H1 (cell line): ENCODE measurements around the gene CAPZB. TPM values are rescaled to one million over a fixed set of nuclear protein-coding genes. Genes with fewer than 3 reads are reported as not detected.

Experiments used
- CTCF ChIA-PET: fragments of 300-600 bp; sonication (Branson Sonifier 250); formaldehyde crosslinking; loops from one replicate; lab custom pipeline; 2021; ENCODE audit not compliant: partially characterized antibody; lab: Charles Lee
- POLR2A ChIA-PET: fragments of 300-600 bp; sonication (Branson Sonifier 250); formaldehyde crosslinking; loops from one replicate; lab custom pipeline; 2021; ENCODE audit warnings: inconsistent platforms; ENCODE audit not compliant: partially characterized antibody; lab: Charles Lee
- DNase-seq, 2 experiments: peaks; one replicate each; pipeline versions ENCODE4 v3.0.0 to v3.0.0-alpha.2; 2010 to 2022; ENCODE audit warnings: low spot score in 2 of 2, low read depth in 1 of 2, mixed read lengths in 1 of 2
- FAIRE-seq: peaks from 2 replicates; lab custom pipeline; 2011; peaks lifted over from hg19 to GRCh38; lab: Jason Lieb, UNC
- H2AFZ ChIP-seq: 2 replicates; pipeline ENCODE4 v1.8.1; 2012; ENCODE audit warnings: low read length, inconsistent platforms
- H2AK5ac ChIP-seq: 2 replicates; pipeline ENCODE4 v1.6.1; 2013; ENCODE audit warnings: low read depth, low read length
- H2BK120ac ChIP-seq: replicated peaks from 2 replicates; pipeline ENCODE3; 2013; ENCODE audit warnings: low read depth, low read length, inconsistent platforms
- H2BK12ac ChIP-seq: 2 replicates; pipeline ENCODE4 v1.6.1; 2013; ENCODE audit warnings: low read depth, low read length
- H2BK15ac ChIP-seq: 2 replicates; pipeline ENCODE4 v1.6.1; 2013; ENCODE audit warnings: low read length
- H2BK20ac ChIP-seq: 2 replicates; pipeline ENCODE4 v1.6.1; 2013; ENCODE audit warnings: low read length
- H2BK5ac ChIP-seq: 2 replicates; pipeline ENCODE4 v1.6.1; 2013; ENCODE audit warnings: low read depth, low read length
- H3K14ac ChIP-seq: 2 replicates; pipeline ENCODE4 v1.6.1; 2013; ENCODE audit warnings: inconsistent platforms; ENCODE audit not compliant: insufficient read length
- H3K18ac ChIP-seq: 2 replicates; pipeline ENCODE4 v1.6.1; 2013; ENCODE audit warnings: low read length; ENCODE audit errors: extremely low read depth
- H3K23ac ChIP-seq: 2 replicates; pipeline ENCODE4 v1.6.1; 2013; ENCODE audit warnings: inconsistent platforms; ENCODE audit not compliant: insufficient read length
- H3K23me2 ChIP-seq: 2 replicates; pipeline ENCODE4 v1.6.1; 2013; ENCODE audit warnings: low read depth, low read length
- H3K27ac ChIP-seq: 2 replicates; pipeline ENCODE4 v1.6.1; 2011; ENCODE audit warnings: low read depth, low read length, inconsistent platforms
- H3K27me3 ChIP-seq, 4 experiments: replicated peaks in 1 of 4; 1 replicate in 1 of 4; 2 replicates in 3 of 4; pipeline versions ENCODE4 v1.6.1 to v1.8.1; 2011 to 2013; ENCODE audit warnings: low read length in 3 of 4, mild to moderate bottlenecking in 3 of 4, inconsistent platforms in 2 of 4, mixed read lengths in 2 of 4, moderate library complexity in 1 of 4; ENCODE audit not compliant: control insufficient read depth in 3 of 4, insufficient read depth in 3 of 4; ENCODE audit errors: extremely low read depth in 1 of 4
- H3K36me3 ChIP-seq, 4 experiments: 2 replicates each; pipeline versions ENCODE4 v1.6.1 to v1.8.1; 2011 to 2013; ENCODE audit warnings: mild to moderate bottlenecking in 4 of 4, low read length in 3 of 4, moderate library complexity in 2 of 4, control low read depth in 1 of 4, inconsistent platforms in 1 of 4; ENCODE audit not compliant: insufficient read depth in 4 of 4, control insufficient read depth in 2 of 4
- H3K4ac ChIP-seq: replicated peaks from 2 replicates; pipeline ENCODE3; 2013; ENCODE audit warnings: low read length, low read depth, mixed read lengths, inconsistent platforms; ENCODE audit not compliant: insufficient read length
- H3K4me1 ChIP-seq, 4 experiments: replicated peaks in 1 of 4; 1 replicate in 1 of 4; 2 replicates in 3 of 4; pipeline versions ENCODE4 v1.6.1 to v1.8.1; 2011 to 2013; ENCODE audit warnings: low read length in 3 of 4, inconsistent platforms in 2 of 4, mixed read lengths in 1 of 4; ENCODE audit not compliant: insufficient read depth in 4 of 4, control insufficient read depth in 3 of 4
- H3K4me2 ChIP-seq, 2 experiments: 2 replicates each; pipeline versions ENCODE4 v1.6.1 to v1.8.1; 2011 to 2013; ENCODE audit warnings: low read depth in 2 of 2, low read length in 2 of 2, control low read depth in 1 of 2, inconsistent platforms in 1 of 2, mild to moderate bottlenecking in 1 of 2; ENCODE audit not compliant: insufficient read depth in 1 of 2
- H3K4me3 ChIP-seq, 4 experiments: fragments of 200-600, 300-600 bp in 1 of 4; sonication (generic), shearing (Covaris generic), sonication (Bioruptor Twin) in 1 of 4; 2 replicates each; pipeline versions ENCODE4 v1.5.1 to v1.8.1; 2011 to 2016; ENCODE audit warnings: low read length in 4 of 4, low read depth in 3 of 4, control low read depth in 2 of 4, inconsistent platforms in 2 of 4, mild to moderate bottlenecking in 2 of 4, mixed read lengths in 1 of 4, moderate library complexity in 1 of 4; ENCODE audit not compliant: insufficient read depth in 2 of 4; ENCODE audit errors: extremely low read depth in 1 of 4
- H3K56ac ChIP-seq: replicated peaks from 2 replicates; pipeline ENCODE3; 2013; ENCODE audit warnings: low read depth, mild to moderate bottlenecking, mixed read lengths, low read length, inconsistent platforms; ENCODE audit not compliant: insufficient read length
- H3K79me1 ChIP-seq: 2 replicates; pipeline ENCODE4 v1.6.1; 2013; ENCODE audit warnings: low read depth, low read length, control low read depth
- H3K79me2 ChIP-seq, 2 experiments: 2 replicates each; pipeline versions ENCODE4 v1.6.1 to v1.8.1; 2012 to 2013; ENCODE audit warnings: low read length in 2 of 2, mild to moderate bottlenecking in 2 of 2, inconsistent platforms in 1 of 2; ENCODE audit not compliant: insufficient read depth in 2 of 2, control insufficient read depth in 1 of 2
- H3K9ac ChIP-seq, 4 experiments: replicated peaks in 1 of 4; 1 replicate in 1 of 4; 2 replicates in 3 of 4; pipeline versions ENCODE4 v1.6.1 to v1.8.1; 2011 to 2013; ENCODE audit warnings: low read depth in 3 of 4, low read length in 3 of 4, control low read depth in 2 of 4, mild to moderate bottlenecking in 2 of 4, moderate library complexity in 2 of 4, inconsistent platforms in 1 of 4; ENCODE audit errors: extremely low read depth in 1 of 4
- H3K9me3 ChIP-seq, 2 experiments: 2 replicates each; pipeline versions ENCODE4 v1.6.1 to v1.8.1; 2012 to 2013; ENCODE audit warnings: mild to moderate bottlenecking in 2 of 2, moderate library complexity in 2 of 2, control low read depth in 1 of 2, inconsistent platforms in 1 of 2, low read depth in 1 of 2, low read length in 1 of 2, mixed read lengths in 1 of 2; ENCODE audit not compliant: insufficient read depth in 2 of 2
- H4K20me1 ChIP-seq, 2 experiments: replicated peaks in 1 of 2; 2 replicates each; pipeline versions ENCODE3 to v1.8.1; 2011 to 2013; ENCODE audit warnings: inconsistent platforms in 2 of 2, low read length in 2 of 2, mild to moderate bottlenecking in 1 of 2; ENCODE audit not compliant: insufficient read depth in 2 of 2, control insufficient read depth in 1 of 2
- H4K5ac ChIP-seq: 2 replicates; pipeline ENCODE4 v1.6.1; 2013; ENCODE audit warnings: low read length, low read depth, mixed read lengths, inconsistent platforms; ENCODE audit not compliant: insufficient read length
- H4K8ac ChIP-seq: 2 replicates; pipeline ENCODE4 v1.8.0; 2013; ENCODE audit warnings: mild to moderate bottlenecking, moderate library complexity, low read length, inconsistent platforms; ENCODE audit not compliant: insufficient read depth; ENCODE audit errors: extremely low read depth
- H4K91ac ChIP-seq: replicated peaks from 2 replicates; pipeline ENCODE3; 2013; ENCODE audit warnings: low read length, mixed read lengths, inconsistent platforms; ENCODE audit not compliant: insufficient read length
- ASH2L ChIP-seq: fragments of 200-600, 300-600 bp; sonication (generic); IDR thresholded peaks from one replicate; pipeline ENCODE4 v1.7.1; 2017; ENCODE audit warnings: low read length
- PHF8 ChIP-seq: fragments of 200-600 bp; sonication (generic); conservative IDR thresholded peaks from 2 replicates; pipeline ENCODE4 v1.7.1; 2012; ENCODE audit warnings: low read depth, mild to moderate bottlenecking, inconsistent platforms, low read length, moderate library complexity
- YY1 ChIP-seq: IDR thresholded peaks from 2 replicates; pipeline ENCODE4 v1.6.1; 2011; ENCODE audit warnings: low read depth, mild to moderate bottlenecking, low read length
- WGBS, 2 experiments: shearing (Covaris generic) in 1 of 2; methylation state at CpG; one replicate each; pipeline versions ENCODE4 v1.1.6 to v1.1.7; 2013 to 2015; ENCODE audit warnings: low lambda C conversion rate in 2 of 2, mixed read lengths in 2 of 2, inconsistent platforms in 1 of 2, low coverage in 1 of 2, missing lambda C conversion rate in 1 of 2; ENCODE audit not compliant: insufficient replicate concordance in 2 of 2, insufficient coverage in 1 of 2, insufficient read length in 1 of 2; ENCODE audit errors: extremely low coverage in 1 of 2, missing lambda C conversion rate in 1 of 2; 5-methylcytosine and 5-hydroxymethylcytosine counted together
- polyA plus RNA-seq, 7 experiments: library from polyadenylated mRNA; depleted of rRNA in 3 of 7; stranded (reverse) in 5 of 7; unstranded in 2 of 7; fragments of >200 nt in 5 of 7; fragments of 200-250 nt in 2 of 7; gene quantifications; 1 replicate in 5 of 7; 2 replicates in 1 of 7; 4 replicates in 1 of 7; pipeline versions ENCODE4 v1.2.1 to v1.2.3, GENCODE V29; 2011 to 2013; ENCODE audit warnings: missing spikeins in 2 of 7, mixed read lengths in 2 of 7
- total RNA-seq: library from RNA; stranded (reverse); fragmentation: NEBNext Ultra II Directional; extraction: Animal tissue kit (Norgen Biotek cat#: 25700); gene quantifications from 2 replicates; pipeline ENCODE4 v1.2.1, GENCODE V29; 2021

Gene CAPZB
- total and polyA plus RNA-seq, 2 of the 8 experiments (the other 6 are each of a cell fraction or from before 2014, with no cell fraction given), result 162 to 371 TPM

DNA sequence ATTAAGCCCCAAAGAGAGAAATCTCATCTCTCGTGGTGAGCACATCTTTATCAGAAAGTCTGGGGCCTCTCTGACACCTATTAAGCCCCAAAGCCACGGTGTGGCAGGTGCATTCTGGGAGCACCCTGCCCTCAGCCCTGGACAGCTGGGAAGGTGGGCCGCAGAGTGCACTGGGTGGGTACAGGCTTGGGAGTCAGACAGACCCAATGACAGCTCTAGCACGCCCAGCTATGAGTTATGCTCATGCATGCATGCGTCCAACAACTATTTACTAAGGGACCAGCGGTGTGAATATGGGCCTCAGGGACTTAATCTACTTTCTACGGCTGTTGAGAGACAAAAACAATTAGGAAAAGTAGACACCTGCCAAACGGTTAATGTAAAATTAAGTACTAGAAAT is 126.6 kb downstream of the CAPZB start:
- no peak overlapping the region for H3K27ac ChIP-seq
- peaks cover 0 to 18% of the 10 kb centered on the region in 2 experiments; a peak in 2 of 4 replicates for H3K79me2 ChIP-seq
- H3K4me3 ChIP-seq, result no peak overlapping the region
- H2BK20ac ChIP-seq, result no peak overlapping the region
- TF ChIP-seq PHF8 (no peak), ASH2L (no peak), YY1 (no peak)
- H3K27me3 ChIP-seq, result no peaks in the 10 kb centered on the region
- H4K8ac ChIP-seq, result no peak overlapping the region
- H2BK5ac ChIP-seq, result no peak overlapping the region
- no peak overlapping the region for H2BK120ac ChIP-seq
- peaks cover 3 to 22% (median 11%) of the 10 kb centered on the region in 4 experiments; a peak in 5 of 8 replicates for H3K36me3 ChIP-seq
- H3K9ac ChIP-seq, result no peak overlapping the region
- H4K20me1 ChIP-seq, result peaks cover 17 to 20% of the 10 kb centered on the region in 2 experiments
- DNase-seq (no peak), FAIRE-seq (no peak)
- peaks cover 9% of the 10 kb centered on the region for H3K79me1 ChIP-seq
- no peaks in the 10 kb centered on the region for H3K23me2 ChIP-seq
- no peak overlapping the region for H3K14ac ChIP-seq
- H2BK12ac ChIP-seq, result no peak overlapping the region
- ChIA-PET CTCF (interaction anchor here (0.6 to 1.9 kb wide), 5 partner anchors 10 to 294 kb away, joined by 3 to 9 read pairs (median 3); no protein-coding TSS in a partner anchor), POLR2A (no interaction called here)
- 89% methylated on average over 8 of the region's 8 CpGs; no CpG with 5 or more reads in 1 of the 2 experiments for WGBS, 2 experiments
- H3K56ac ChIP-seq, result no peak overlapping the region
- H2AK5ac ChIP-seq, result no peak overlapping the region
- no peak overlapping the region for H4K5ac ChIP-seq
- H3K23ac ChIP-seq, result no peak overlapping the region
- H3K18ac ChIP-seq, result no peak overlapping the region
- no peak overlapping the region for H4K91ac ChIP-seq
- H3K4me2 ChIP-seq, result no peak overlapping the region
- H2BK15ac ChIP-seq, result no peak overlapping the region
- no peak overlapping the region for H2AFZ ChIP-seq
- H3K4ac ChIP-seq, result no peak overlapping the region
- H3K4me1 ChIP-seq, result peaks cover 8 to 12% (median 10%) of the 10 kb centered on the region in 4 experiments
- no peaks in the 10 kb centered on the region for H3K9me3 ChIP-seq
